ENCODE results near the gene PCDHA1. TPM values are rescaled to one million over a fixed set of nuclear protein-coding genes. Genes with fewer than 3 reads are reported as not detected.
"Not testable (repeated sequence)": the region's sequence is repeated elsewhere in the genome, so short reads cannot be mapped to it uniquely, and the experiment has no call there.

PCDHA1 gene
- total and polyA plus RNA-seq, 2 donors = not detected

DNA sequence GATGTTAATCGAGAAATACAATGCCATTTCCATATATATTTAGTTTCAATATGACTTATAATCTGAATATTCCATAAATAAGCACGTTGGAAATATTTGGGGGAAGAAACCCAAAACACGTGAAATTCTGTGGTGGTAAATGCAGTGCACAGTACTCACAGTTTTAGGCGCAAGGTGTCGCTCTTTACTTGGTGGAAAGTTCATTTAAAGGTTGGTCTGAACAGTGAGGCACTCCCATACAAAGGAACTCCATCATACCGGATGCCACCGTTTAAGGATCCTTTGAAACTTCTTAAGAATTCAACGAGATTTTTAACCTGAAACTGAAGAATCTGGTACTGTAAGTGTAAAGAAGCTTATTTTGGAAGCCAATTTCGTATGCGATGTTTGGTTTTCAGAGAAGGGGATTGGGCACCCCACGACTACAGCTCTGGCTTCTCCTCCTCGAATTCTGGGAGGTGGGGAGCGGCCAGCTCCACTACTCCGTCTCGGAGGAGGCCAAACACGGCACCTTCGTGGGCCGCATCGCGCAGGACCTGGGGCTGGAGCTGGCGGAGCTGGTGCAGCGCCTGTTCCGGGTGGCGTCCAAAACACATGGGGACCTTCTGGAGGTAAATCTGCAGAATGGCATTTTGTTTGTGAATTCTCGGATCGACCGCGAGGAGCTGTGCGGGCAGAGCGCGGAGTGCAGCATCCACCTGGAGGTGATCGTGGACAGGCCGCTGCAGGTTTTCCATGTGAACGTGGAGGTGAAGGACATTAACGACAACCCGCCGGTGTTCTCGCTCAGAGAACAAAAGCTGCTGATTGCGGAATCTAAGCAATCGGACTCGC lies 83.0 kb downstream of the PCDHA1 start, which contains the start of gene PCDHA11:
Gene PCDHA11, plus strand, starts transcription at position 237 of the 834 bp plus-strand sequence. Its CDS starts 147 bp downstream, at position 384.
- Histone ChIP-seq H3K27ac (ENCODE audit: low read depth in 1 of 2, low read length in 1 of 2) (no peak within 1 kb of the TSS), H3K9me3 (ENCODE audit: control insufficient read depth in 2 of 2, insufficient read depth in 1 of 2, low read length in 1 of 2) (peaks cover 7 to 23% of the 10 kb centered on the region in 2 donors), H3K4me1 (ENCODE audit: control insufficient read depth in 2 of 2, insufficient read depth in 2 of 2, low read length in 2 of 2) (no peaks in the 10 kb centered on the region), H3K4me3 (ENCODE audit: low read length in 2 of 2) (no peak within 1 kb of the TSS), H3K27me3 (ENCODE audit: control insufficient read depth in 2 of 2, insufficient read depth in 1 of 2, low read length in 1 of 2) (peaks cover 0 to 7% of the 10 kb centered on the region in 2 donors), H3K36me3 (ENCODE audit: control insufficient read depth in 2 of 2, insufficient read depth in 2 of 2, low read length in 1 of 2) (no peaks in the 10 kb centered on the region)
- DNase-seq (ENCODE audit: low read depth in 6 of 9, low spot score in 9 of 9) = no peak
- 21% methylated on average over 41 of the region's 41 CpGs for WGBS

DNA sequence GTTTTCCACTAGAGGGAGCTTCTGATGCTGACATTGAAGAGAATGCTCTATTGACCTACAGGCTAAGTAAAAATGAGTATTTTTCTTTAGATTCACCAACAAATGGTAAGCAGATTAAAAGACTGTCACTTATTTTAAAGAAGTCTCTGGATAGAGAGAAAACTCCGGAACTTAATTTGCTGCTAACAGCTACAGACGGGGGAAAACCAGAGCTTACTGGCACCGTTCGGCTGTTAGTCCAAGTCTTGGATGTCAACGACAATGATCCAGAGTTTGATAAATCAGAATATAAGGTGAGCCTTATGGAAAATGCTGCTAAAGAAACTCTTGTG lies 83.6 kb downstream of the PCDHA1 start:
- no peak overlapping the region for H3K4me3 ChIP-seq (ENCODE audit: low read length in 2 of 2)
- no peaks in the 10 kb centered on the region for H3K36me3 ChIP-seq (ENCODE audit: control insufficient read depth in 2 of 2, insufficient read depth in 2 of 2, low read length in 1 of 2)
- no peak overlapping the region for H3K27ac ChIP-seq (ENCODE audit: low read depth in 1 of 2, low read length in 1 of 2)
- DNase-seq (ENCODE audit: low read depth in 6 of 9, low spot score in 9 of 9) = no peak
- no peaks in the 10 kb centered on the region for H3K4me1 ChIP-seq (ENCODE audit: control insufficient read depth in 2 of 2, insufficient read depth in 2 of 2, low read length in 2 of 2)
- peaks cover 7 to 23% of the 10 kb centered on the region in 2 donors for H3K9me3 ChIP-seq (ENCODE audit: control insufficient read depth in 2 of 2, insufficient read depth in 1 of 2, low read length in 1 of 2)
- H3K27me3 ChIP-seq (ENCODE audit: control insufficient read depth in 2 of 2, insufficient read depth in 1 of 2, low read length in 1 of 2) = peaks cover 0 to 7% of the 10 kb centered on the region in 2 donors
- WGBS = 54% methylated on average over 5 of the region's 5 CpGs

DNA sequence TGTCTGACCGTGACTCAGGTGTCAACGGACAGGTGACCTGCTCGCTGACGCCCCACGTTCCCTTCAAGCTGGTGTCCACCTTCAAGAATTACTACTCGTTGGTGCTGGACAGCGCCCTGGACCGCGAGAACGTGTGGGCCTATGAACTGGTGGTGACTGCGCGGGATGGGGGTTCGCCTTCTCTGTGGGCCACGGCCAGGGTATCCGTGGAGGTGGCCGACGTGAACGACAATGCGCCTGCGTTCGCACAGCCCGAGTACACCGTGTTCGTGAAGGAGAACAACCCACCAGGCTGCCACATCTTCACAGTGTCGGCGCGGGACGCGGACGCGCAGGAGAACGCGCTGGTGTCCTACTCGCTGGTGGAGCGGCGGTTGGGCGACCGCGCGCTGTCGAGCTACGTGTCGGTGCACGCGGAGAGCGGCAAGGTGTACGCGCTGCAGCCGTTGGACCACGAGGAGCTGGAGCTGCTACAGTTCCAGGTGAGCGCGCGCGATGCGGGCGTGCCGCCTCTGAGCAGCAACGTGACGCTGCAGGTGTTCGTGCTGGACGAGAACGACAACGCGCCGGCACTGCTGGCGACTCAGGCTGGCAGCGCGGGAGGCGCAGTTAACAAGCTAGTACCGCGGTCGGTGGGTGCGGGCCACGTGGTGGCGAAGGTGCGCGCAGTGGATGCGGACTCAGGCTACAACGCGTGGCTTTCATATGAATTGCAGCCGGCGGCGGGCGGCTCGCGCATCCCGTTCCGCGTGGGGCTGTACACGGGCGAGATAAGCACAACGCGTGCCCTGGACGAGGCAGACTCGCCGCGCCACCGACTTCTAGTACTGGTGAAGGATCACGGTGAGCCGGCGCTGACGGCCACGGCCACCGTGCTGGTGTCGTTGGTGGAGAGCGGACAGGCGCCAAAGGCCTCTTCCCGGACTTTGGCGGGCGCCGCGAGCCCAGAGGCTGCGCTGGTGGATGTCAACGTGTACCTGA lies 84.6 kb downstream of the PCDHA1 start:
- H3K36me3 ChIP-seq (ENCODE audit: control insufficient read depth in 2 of 2, insufficient read depth in 2 of 2, low read length in 1 of 2) = no peaks in the 10 kb centered on the region
- H3K4me1 ChIP-seq (ENCODE audit: control insufficient read depth in 2 of 2, insufficient read depth in 2 of 2, low read length in 2 of 2) = no peaks in the 10 kb centered on the region
- WGBS = 60% methylated on average over 114 of the region's 114 CpGs
- H3K4me3 ChIP-seq (ENCODE audit: low read length in 2 of 2) = no peak overlapping the region
- H3K27me3 ChIP-seq (ENCODE audit: control insufficient read depth in 2 of 2, insufficient read depth in 1 of 2, low read length in 1 of 2) = peaks cover 0 to 11% of the 10 kb centered on the region in 2 donors
- H3K9me3 ChIP-seq (ENCODE audit: control insufficient read depth in 2 of 2, insufficient read depth in 1 of 2, low read length in 1 of 2) = peaks cover 7 to 27% of the 10 kb centered on the region in 2 donors
- H3K27ac ChIP-seq (ENCODE audit: low read depth in 1 of 2, low read length in 1 of 2) = no peak overlapping the region
- no peak for DNase-seq (ENCODE audit: low read depth in 6 of 9, low spot score in 9 of 9)

DNA sequence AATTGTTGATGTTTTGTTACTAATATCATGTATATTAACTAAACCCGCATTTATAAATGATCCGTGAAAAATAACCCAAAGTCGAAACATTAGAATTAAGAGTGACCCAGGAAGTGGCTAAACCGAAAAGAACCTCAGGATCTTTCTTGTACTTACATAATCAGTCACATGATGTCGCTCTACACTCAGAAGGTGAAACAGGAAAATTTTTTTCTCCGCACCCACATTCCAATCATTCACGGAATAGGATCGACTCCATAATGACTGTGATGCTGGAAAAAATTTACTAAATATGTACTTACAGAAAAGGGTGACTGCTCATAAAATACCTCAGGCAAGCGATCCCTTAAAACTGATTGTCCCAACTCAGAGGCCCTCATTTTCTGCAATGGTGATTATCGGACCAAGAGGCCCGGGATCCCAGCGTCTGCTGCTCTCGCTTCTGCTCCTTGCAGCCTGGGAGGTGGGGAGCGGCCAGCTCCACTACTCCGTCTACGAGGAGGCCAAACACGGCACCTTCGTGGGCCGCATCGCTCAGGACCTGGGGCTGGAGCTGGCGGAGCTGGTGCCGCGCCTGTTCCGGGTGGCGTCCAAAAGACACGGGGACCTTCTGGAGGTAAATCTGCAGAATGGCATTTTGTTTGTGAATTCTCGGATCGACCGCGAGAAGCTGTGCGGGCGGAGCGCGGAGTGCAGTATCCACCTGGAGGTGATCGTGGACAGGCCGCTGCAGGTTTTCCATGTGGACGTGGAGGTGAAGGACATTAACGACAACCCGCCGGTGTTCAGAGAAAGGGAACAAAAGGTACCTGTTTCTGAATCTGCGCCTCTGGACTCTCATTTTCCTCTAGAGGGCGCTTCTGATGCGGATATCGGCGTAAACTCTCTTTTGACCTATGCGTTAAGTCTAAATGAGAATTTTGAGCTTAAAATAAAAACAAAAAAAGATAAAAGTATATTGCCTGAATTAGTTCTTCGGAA lies 89.4 kb downstream of the PCDHA1 start, which contains the start of gene PCDHA12:
Gene PCDHA12, plus strand, starts transcription at position 224 of the 981 bp plus-strand sequence. Its CDS starts 165 bp downstream, at position 389.
- no peak within 1 kb of the TSS for H3K27ac ChIP-seq (ENCODE audit: low read depth in 1 of 2, low read length in 1 of 2)

DNA sequence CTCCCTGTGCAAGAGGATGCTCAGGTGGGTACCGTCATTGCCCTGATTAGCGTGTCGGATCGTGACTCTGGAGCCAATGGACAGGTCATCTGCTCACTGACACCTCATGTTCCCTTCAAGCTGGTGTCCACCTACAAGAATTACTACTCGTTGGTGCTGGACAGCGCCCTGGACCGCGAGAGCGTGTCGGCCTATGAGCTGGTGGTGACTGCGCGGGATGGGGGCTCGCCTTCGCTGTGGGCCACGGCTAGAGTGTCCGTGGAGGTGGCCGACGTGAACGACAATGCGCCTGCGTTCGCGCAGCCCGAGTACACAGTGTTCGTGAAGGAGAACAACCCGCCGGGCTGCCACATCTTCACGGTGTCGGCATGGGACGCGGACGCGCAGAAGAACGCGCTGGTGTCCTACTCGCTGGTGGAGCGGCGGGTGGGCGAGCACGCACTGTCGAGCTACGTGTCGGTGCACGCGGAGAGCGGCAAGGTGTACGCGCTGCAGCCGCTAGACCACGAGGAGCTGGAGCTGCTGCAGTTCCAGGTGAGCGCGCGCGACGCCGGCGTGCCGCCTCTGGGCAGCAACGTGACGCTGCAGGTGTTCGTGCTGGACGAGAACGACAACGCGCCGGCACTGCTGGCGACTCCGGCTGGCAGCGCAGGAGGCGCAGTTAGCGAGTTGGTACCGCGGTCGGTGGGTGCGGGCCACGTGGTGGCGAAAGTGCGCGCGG lies 90.8 kb downstream of the PCDHA1 start:
- Histone ChIP-seq H3K9me3 (ENCODE audit: control insufficient read depth in 2 of 2, insufficient read depth in 1 of 2, low read length in 1 of 2) (peaks cover 5 to 18% of the 10 kb centered on the region in 2 donors), H3K27me3 (ENCODE audit: control insufficient read depth in 2 of 2, insufficient read depth in 1 of 2, low read length in 1 of 2) (peaks cover 0 to 11% of the 10 kb centered on the region in 2 donors)
- H3K27ac ChIP-seq (ENCODE audit: low read depth in 1 of 2, low read length in 1 of 2); DNase-seq (ENCODE audit: low read depth in 6 of 9, low spot score in 9 of 9); H3K4me1 ChIP-seq (ENCODE audit: control insufficient read depth in 2 of 2, insufficient read depth in 2 of 2, low read length in 2 of 2); H3K36me3 ChIP-seq (ENCODE audit: control insufficient read depth in 2 of 2, insufficient read depth in 2 of 2, low read length in 1 of 2); H3K4me3 ChIP-seq (ENCODE audit: low read length in 2 of 2): not testable (repeated sequence)
- WGBS = 58% methylated on average over 80 of the region's 80 CpGs

More for the DNA sequence above, 89.4 kb downstream of the PCDHA1 start, which contains the start of gene PCDHA12:
- Histone ChIP-seq H3K36me3 (ENCODE audit: control insufficient read depth in 2 of 2, insufficient read depth in 2 of 2, low read length in 1 of 2) (no peaks in the 10 kb centered on the region), H3K4me1 (ENCODE audit: control insufficient read depth in 2 of 2, insufficient read depth in 2 of 2, low read length in 2 of 2) (no peaks in the 10 kb centered on the region), H3K4me3 (ENCODE audit: low read length in 2 of 2) (no peak within 1 kb of the TSS), H3K9me3 (ENCODE audit: control insufficient read depth in 2 of 2, insufficient read depth in 1 of 2, low read length in 1 of 2) (peaks cover 12 to 28% of the 10 kb centered on the region in 2 donors), H3K27me3 (ENCODE audit: control insufficient read depth in 2 of 2, insufficient read depth in 1 of 2, low read length in 1 of 2) (peaks cover 0 to 14% of the 10 kb centered on the region in 2 donors)
- no peak for DNase-seq (ENCODE audit: low read depth in 6 of 9, low spot score in 9 of 9)
- 25% methylated on average over 47 of the region's 47 CpGs for WGBS

DNA sequence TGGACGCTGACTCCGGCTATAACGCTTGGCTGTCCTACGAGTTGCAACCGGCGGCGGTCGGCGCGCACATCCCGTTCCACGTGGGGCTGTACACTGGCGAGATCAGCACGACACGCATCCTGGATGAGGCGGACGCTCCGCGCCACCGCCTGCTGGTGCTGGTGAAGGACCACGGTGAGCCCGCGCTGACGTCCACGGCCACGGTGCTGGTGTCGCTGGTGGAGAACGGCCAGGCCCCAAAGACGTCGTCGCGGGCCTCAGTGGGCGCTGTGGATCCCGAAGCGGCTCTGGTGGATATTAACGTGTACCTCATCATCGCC lies 91.3 kb downstream of the PCDHA1 start:
- H3K27me3 ChIP-seq (ENCODE audit: control insufficient read depth in 2 of 2, insufficient read depth in 1 of 2, low read length in 1 of 2) = peaks cover 0 to 15% of the 10 kb centered on the region in 2 donors
- WGBS = 56% methylated on average over 37 of the region's 37 CpGs
- H3K9me3 ChIP-seq (ENCODE audit: control insufficient read depth in 2 of 2, insufficient read depth in 1 of 2, low read length in 1 of 2) = peaks cover 5 to 22% of the 10 kb centered on the region in 2 donors
- H3K4me3 ChIP-seq (ENCODE audit: low read length in 2 of 2) = no peak overlapping the region
- DNase-seq (ENCODE audit: low read depth in 6 of 9, low spot score in 9 of 9) = no peak
- H3K36me3 ChIP-seq (ENCODE audit: control insufficient read depth in 2 of 2, insufficient read depth in 2 of 2, low read length in 1 of 2) = no peaks in the 10 kb centered on the region
- no peak overlapping the region for H3K27ac ChIP-seq (ENCODE audit: low read depth in 1 of 2, low read length in 1 of 2)
- H3K4me1 ChIP-seq (ENCODE audit: control insufficient read depth in 2 of 2, insufficient read depth in 2 of 2, low read length in 2 of 2) = no peaks in the 10 kb centered on the region

DNA sequence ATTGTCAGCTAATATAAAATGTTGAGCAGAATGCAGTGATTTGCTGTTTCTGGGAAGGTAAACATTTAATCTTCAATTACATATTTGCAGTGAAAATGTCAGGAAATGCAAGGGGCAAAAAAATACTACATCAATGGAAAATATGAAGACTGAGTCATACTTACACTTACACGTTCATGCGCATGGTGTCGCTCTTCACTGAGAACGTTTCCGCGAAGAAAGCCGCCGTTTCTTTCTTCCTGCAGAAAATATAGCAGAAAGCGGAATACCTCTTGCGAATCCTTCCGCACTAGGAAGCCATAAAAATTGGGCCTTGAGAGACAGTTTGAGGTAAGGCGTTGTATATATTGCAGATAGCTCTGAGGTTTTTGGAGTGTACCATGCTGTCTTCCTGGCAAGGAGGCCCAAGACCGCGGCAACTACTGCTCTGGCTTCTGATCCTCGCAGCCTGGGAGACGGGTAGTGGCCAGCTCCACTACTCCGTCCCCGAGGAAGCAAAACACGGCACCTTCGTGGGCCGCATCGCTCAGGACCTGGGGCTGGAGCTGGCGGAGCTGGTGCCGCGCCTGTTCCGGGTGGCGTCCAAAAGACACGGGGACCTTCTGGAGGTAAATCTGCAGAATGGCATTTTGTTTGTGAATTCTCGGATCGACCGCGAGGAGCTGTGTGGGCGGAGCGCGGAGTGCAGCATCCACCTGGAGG lies 96.1 kb downstream of the PCDHA1 start, which contains the start of gene PCDHA13:
Gene PCDHA13, plus strand, starts transcription at position 236 of the 702 bp plus-strand sequence. Its CDS starts 145 bp downstream, at position 381.
- peaks cover 9 to 30% of the 10 kb centered on the region in 2 donors for H3K9me3 ChIP-seq (ENCODE audit: control insufficient read depth in 2 of 2, insufficient read depth in 1 of 2, low read length in 1 of 2)
- DNase-seq (ENCODE audit: low read depth in 6 of 9, low spot score in 9 of 9) = no peak
- no peak within 1 kb of the TSS for H3K27ac ChIP-seq (ENCODE audit: low read depth in 1 of 2, low read length in 1 of 2)
- no peaks in the 10 kb centered on the region for H3K36me3 ChIP-seq (ENCODE audit: control insufficient read depth in 2 of 2, insufficient read depth in 2 of 2, low read length in 1 of 2)
- no peak within 1 kb of the TSS for H3K4me3 ChIP-seq (ENCODE audit: low read length in 2 of 2)
- H3K27me3 ChIP-seq (ENCODE audit: control insufficient read depth in 2 of 2, insufficient read depth in 1 of 2, low read length in 1 of 2) = peaks cover 0 to 8% of the 10 kb centered on the region in 2 donors
- no peaks in the 10 kb centered on the region for H3K4me1 ChIP-seq (ENCODE audit: control insufficient read depth in 2 of 2, insufficient read depth in 2 of 2, low read length in 2 of 2)
- 18% methylated on average over 34 of the region's 35 CpGs for WGBS

Data from thymus (tissue), 11 donors.